Measurements from ENCODE around the gene HFE.
"Not testable (repeated sequence)": the region's sequence is repeated elsewhere in the genome, so short reads cannot be mapped to it uniquely, and the experiment has no call there.

- not testable (repeated sequence) for TF ChIP-seq ARNT (IDR thresholded peaks at IDR 0.05); PKNOX1 (IDR thresholded peaks at IDR 0.05); L3MBTL2 (conservative IDR thresholded peaks at IDR 0.05); BHLHE40 (IDR thresholded peaks at IDR 0.05; ENCODE audit: borderline replicate concordance); SP1 (IDR thresholded peaks at IDR 0.05); TARDBP (IDR thresholded peaks at IDR 0.05); FOXM1 (IDR thresholded peaks at IDR 0.05; ENCODE audit: borderline replicate concordance)
These were observed 6.1 kb upstream of the HFE start for GRCh38 chr6:26081096-26081495.
